HL-60 (cell line): ENCODE data around the gene PNPLA7.

Experiments used
- DNase-seq, 2 experiments: peaks; one replicate each; pipeline ENCODE4 v3.0.0-alpha.2; 2010 to 2020; ENCODE audit warnings: low read depth in 1 of 2, low spot score in 1 of 2
- H3K27ac ChIP-seq: fragments of 250-450 bp; sonication (Bioruptor Pico); replicated peaks from 2 replicates; pipeline ENCODE4 v1.5.1; 2020; ENCODE audit warnings: mild to moderate bottlenecking, moderate library complexity
- H3K27me3 ChIP-seq: fragments of 250-450 bp; sonication (Bioruptor Pico); 2 replicates; pipeline ENCODE4 v1.5.1; 2021; ENCODE audit warnings: mild to moderate bottlenecking, moderate library complexity; ENCODE audit not compliant: insufficient read depth, poor library complexity, severe bottlenecking
- H3K4me3 ChIP-seq: replicated peaks from 2 replicates; pipeline ENCODE4 v1.5.1; 2011; ENCODE audit warnings: mild to moderate bottlenecking, control low read depth, low read length; ENCODE audit not compliant: insufficient read depth
- GABPA ChIP-seq: IDR thresholded peaks from 2 replicates; pipeline ENCODE4 v1.6.1; 2012; ENCODE audit warnings: low read depth
- POLR2AphosphoS5 ChIP-seq: IDR thresholded peaks from 2 replicates; pipeline ENCODE4 v1.6.1; 2012; ENCODE audit warnings: low read depth
- SPI1 ChIP-seq: IDR thresholded peaks from 2 replicates; pipeline ENCODE4 v1.6.1; 2012; ENCODE audit warnings: low read depth, mild to moderate bottlenecking, borderline replicate concordance
- TF ChIP-seq, protein P1 (sequence below): IDR thresholded peaks from one replicate; pipeline ENCODE4 v1.5.1; 2011; ENCODE audit warnings: low read length, control low read depth, inconsistent platforms; ENCODE audit not compliant: insufficient read depth
- TF ChIP-seq, protein P2 (sequence below): IDR thresholded peaks from 2 replicates; pipeline ENCODE4 v1.6.1; 2012; ENCODE audit warnings: low read depth; ENCODE audit not compliant: insufficient replicate concordance

Gene PNPLA7

DNA sequence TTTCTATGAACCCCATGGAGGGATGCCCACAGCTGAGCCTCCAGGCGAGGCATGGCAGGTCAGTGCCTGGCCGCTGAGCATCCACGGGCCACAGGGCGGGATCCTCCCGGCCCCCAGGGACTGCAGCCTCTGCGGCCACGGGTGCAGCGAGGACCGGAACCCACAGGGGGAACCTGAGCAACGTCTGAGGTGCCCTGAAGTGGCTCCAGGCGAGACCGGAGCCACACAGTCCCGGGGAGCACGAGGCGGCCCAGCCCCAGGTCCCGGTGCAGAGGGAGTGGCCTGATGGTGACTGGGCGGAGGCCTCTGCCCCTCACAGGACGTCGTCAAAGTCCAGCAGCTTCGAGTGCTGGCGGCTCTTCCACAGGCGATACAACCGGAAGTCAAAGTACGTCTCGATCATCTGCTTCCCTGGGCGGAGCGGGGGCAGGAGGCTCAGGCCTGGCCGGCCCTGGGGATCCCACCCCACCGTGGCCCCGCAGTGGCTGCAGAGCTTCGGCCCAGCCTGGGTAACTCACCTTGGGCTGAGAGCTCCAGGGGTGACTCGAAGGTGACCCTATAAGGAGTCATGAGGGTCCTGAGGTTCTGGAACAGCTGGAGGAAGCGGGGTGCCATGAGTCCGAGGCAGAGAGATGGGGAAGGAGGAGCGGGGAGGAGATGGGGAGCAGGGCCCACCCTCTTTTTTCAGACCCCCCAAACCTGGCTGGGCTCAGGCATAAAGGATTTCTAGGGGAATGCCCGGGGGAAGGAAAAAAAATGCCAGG is 100.9 kb downstream of the PNPLA7 start:
- TF ChIP-seq POLR2AphosphoS5 (no peak), GABPA (no peak), SPI1 (no peak)
- TF ChIP-seq, protein P1, sequence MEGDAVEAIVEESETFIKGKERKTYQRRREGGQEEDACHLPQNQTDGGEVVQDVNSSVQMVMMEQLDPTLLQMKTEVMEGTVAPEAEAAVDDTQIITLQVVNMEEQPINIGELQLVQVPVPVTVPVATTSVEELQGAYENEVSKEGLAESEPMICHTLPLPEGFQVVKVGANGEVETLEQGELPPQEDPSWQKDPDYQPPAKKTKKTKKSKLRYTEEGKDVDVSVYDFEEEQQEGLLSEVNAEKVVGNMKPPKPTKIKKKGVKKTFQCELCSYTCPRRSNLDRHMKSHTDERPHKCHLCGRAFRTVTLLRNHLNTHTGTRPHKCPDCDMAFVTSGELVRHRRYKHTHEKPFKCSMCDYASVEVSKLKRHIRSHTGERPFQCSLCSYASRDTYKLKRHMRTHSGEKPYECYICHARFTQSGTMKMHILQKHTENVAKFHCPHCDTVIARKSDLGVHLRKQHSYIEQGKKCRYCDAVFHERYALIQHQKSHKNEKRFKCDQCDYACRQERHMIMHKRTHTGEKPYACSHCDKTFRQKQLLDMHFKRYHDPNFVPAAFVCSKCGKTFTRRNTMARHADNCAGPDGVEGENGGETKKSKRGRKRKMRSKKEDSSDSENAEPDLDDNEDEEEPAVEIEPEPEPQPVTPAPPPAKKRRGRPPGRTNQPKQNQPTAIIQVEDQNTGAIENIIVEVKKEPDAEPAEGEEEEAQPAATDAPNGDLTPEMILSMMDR = no peak
- TF ChIP-seq, protein P2, sequence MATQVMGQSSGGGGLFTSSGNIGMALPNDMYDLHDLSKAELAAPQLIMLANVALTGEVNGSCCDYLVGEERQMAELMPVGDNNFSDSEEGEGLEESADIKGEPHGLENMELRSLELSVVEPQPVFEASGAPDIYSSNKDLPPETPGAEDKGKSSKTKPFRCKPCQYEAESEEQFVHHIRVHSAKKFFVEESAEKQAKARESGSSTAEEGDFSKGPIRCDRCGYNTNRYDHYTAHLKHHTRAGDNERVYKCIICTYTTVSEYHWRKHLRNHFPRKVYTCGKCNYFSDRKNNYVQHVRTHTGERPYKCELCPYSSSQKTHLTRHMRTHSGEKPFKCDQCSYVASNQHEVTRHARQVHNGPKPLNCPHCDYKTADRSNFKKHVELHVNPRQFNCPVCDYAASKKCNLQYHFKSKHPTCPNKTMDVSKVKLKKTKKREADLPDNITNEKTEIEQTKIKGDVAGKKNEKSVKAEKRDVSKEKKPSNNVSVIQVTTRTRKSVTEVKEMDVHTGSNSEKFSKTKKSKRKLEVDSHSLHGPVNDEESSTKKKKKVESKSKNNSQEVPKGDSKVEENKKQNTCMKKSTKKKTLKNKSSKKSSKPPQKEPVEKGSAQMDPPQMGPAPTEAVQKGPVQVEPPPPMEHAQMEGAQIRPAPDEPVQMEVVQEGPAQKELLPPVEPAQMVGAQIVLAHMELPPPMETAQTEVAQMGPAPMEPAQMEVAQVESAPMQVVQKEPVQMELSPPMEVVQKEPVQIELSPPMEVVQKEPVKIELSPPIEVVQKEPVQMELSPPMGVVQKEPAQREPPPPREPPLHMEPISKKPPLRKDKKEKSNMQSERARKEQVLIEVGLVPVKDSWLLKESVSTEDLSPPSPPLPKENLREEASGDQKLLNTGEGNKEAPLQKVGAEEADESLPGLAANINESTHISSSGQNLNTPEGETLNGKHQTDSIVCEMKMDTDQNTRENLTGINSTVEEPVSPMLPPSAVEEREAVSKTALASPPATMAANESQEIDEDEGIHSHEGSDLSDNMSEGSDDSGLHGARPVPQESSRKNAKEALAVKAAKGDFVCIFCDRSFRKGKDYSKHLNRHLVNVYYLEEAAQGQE = no peak
- DNase-seq = no peak
- H3K27ac ChIP-seq = no peak overlapping the region
- H3K4me3 ChIP-seq = no peak overlapping the region
- no peaks in the 10 kb centered on the region for H3K27me3 ChIP-seq

DNA sequence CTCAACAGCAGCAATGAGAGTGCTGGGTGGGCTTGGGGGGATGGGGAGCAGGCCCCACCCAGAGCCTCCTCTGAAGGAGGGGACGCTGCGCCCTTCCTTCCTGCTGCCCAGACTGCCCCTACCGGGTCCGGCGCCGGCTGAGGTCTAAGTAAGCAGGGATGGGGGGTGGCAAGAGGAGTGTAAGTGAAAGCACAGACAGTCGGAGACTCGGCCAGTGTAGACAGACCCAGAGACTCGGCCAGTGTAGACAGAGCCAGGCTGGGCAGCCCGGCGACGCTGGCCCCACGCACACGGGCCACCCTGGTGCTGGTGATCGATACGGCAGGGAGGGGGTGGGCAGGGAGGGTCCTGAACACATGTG is 101.6 kb downstream of the PNPLA7 start:
- no peak overlapping the region for H3K4me3 ChIP-seq
- no peak for DNase-seq
- no peak overlapping the region for H3K27ac ChIP-seq
- TF ChIP-seq GABPA (no peak), SPI1 (no peak), POLR2AphosphoS5 (no peak)
- TF ChIP-seq, protein P1 = no peak
- TF ChIP-seq, protein P2 = no peak
- no peaks in the 10 kb centered on the region for H3K27me3 ChIP-seq

DNA sequence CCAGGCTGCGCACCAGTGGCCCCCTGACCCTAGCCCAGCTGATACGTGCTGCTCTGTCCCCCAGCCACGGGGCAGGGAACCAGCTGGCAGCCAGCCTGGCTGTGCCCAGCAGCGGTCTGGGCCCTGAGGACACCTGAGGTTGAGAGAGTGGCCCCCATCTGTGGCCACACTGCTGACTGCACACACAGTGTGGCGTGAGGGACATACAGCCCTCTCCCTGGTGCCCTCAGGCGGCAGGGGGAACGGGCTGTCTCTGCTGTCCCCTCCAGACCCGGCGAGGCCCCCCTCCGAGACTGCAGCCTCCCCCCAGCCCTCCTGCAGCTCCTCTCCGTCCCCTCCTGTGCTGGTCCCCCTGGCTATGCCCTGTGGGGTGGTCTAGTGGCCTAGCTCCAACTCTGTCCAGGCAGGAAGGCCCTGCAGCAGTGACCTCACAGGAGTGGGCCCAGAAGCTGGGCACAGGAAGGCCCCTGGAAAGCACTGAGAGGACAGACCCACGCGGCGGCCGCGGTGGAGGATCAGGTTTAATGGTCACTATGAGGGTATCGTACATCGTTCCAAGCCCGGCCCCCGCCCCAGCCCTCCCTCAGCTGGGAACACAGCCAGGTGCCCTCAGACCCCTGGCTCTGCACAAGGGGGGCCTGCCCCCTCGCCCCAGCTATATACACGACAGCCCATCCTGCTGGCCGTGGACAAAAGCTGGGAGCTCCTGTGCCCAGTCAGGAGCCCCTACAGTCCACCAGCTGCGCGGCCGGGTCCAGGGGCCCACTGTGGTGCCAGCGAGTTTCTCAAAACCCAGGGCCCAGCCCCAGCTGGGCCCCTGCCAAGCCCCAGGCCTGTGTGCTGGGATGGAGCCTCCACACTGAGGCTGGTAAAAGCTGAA is 102.2 kb downstream of the PNPLA7 start:
- Histone ChIP-seq H3K27me3 (no peaks in the 10 kb centered on the region), H3K4me3 (no peak overlapping the region), H3K27ac (0 out of 2 replicates have a peak overlapping the region, but pooled peaks have one; percentile 16)
- TF ChIP-seq, protein P1 = no peak
- TF ChIP-seq, protein P2 = no peak
- TF ChIP-seq POLR2AphosphoS5 (no peak), SPI1 (no peak), GABPA (no peak)
- DNase-seq = no peak
